Osteoblast (primary cell): ENCODE results near the gene TMOD3. TPM values are rescaled to one million over a fixed set of nuclear protein-coding genes. Genes with fewer than 3 reads are reported as not detected.

Source experiments
- DNase-seq: peaks from one replicate; pipeline ENCODE4 v3.0.0; 2011; ENCODE audit warnings: low spot score, mixed read lengths; ENCODE audit not compliant: insufficient read length; ENCODE audit errors: missing footprints
- H2AFZ ChIP-seq: 2 replicates; pipeline ENCODE4 v1.6.0; 2011; ENCODE audit warnings: mild to moderate bottlenecking, low read length
- H3K27ac ChIP-seq: 2 replicates; pipeline ENCODE4 v1.5.1; 2011; ENCODE audit warnings: mild to moderate bottlenecking, low read depth, low read length, moderate library complexity
- H3K27me3 ChIP-seq: 2 replicates; pipeline ENCODE4 v1.6.0; 2012; ENCODE audit warnings: mild to moderate bottlenecking, control low read depth, inconsistent platforms, low read length, moderate library complexity; ENCODE audit not compliant: insufficient read depth
- H3K36me3 ChIP-seq: 2 replicates; pipeline ENCODE4 v1.5.1; 2011; ENCODE audit warnings: mild to moderate bottlenecking, low read length, control low read depth, moderate library complexity; ENCODE audit not compliant: insufficient read depth
- H3K4me1 ChIP-seq: 2 replicates; pipeline ENCODE4 v1.5.1; 2011; ENCODE audit warnings: mild to moderate bottlenecking, low read length, control low read depth, moderate library complexity; ENCODE audit not compliant: insufficient read depth
- H3K4me2 ChIP-seq: 2 replicates; pipeline ENCODE4 v1.6.0; 2011; ENCODE audit warnings: mild to moderate bottlenecking, low read length; ENCODE audit not compliant: insufficient read depth
- H3K4me3 ChIP-seq: fragments of 200-600 bp; sonication (generic); 3 replicates; pipeline ENCODE4 v1.5.1; 2012; ENCODE audit warnings: mild to moderate bottlenecking, low read length, inconsistent platforms; ENCODE audit not compliant: insufficient read depth
- H3K79me2 ChIP-seq: 2 replicates; pipeline ENCODE4 v1.6.0; 2012; ENCODE audit warnings: mild to moderate bottlenecking, low read length, control low read depth, inconsistent platforms; ENCODE audit not compliant: insufficient read depth
- H3K9me3 ChIP-seq: 2 replicates; pipeline ENCODE4 v1.5.1; 2011; ENCODE audit warnings: low read depth, low read length, control low read depth
- H4K20me1 ChIP-seq: 2 replicates; pipeline ENCODE4 v1.6.0; 2012; ENCODE audit warnings: mild to moderate bottlenecking, low read length, control low read depth; ENCODE audit not compliant: insufficient read depth
- total RNA-seq: library from RNA; depleted of rRNA; stranded (reverse); fragments of >200 nt; gene quantifications from 2 replicates; pipeline ENCODE4 v1.2.3, GENCODE V29; 2012
- TF ChIP-seq, protein P1 (sequence below): IDR thresholded peaks from 2 replicates; pipeline ENCODE4 v1.5.1; 2011; ENCODE audit warnings: mild to moderate bottlenecking, low read depth, low read length, moderate library complexity; ENCODE audit errors: extremely low read depth

The TMOD3 gene
- total RNA-seq, 1 donor, result 44.5 TPM

- no peaks in the 10 kb centered on the region for H3K79me2 ChIP-seq
- no peaks in the 10 kb centered on the region for H3K4me1 ChIP-seq
- H3K4me2 ChIP-seq, result no peak overlapping the region
- H3K4me3 ChIP-seq, result no peak overlapping the region
- H3K27ac ChIP-seq, result no peak overlapping the region
- no peak overlapping the region for H2AFZ ChIP-seq
- H3K27me3 ChIP-seq, result no peaks in the 10 kb centered on the region
- no peaks in the 10 kb centered on the region for H3K36me3 ChIP-seq
- no peak for DNase-seq
- H4K20me1 ChIP-seq, result no peaks in the 10 kb centered on the region
- H3K9me3 ChIP-seq, result no peaks in the 10 kb centered on the region
- TF ChIP-seq, protein P1, sequence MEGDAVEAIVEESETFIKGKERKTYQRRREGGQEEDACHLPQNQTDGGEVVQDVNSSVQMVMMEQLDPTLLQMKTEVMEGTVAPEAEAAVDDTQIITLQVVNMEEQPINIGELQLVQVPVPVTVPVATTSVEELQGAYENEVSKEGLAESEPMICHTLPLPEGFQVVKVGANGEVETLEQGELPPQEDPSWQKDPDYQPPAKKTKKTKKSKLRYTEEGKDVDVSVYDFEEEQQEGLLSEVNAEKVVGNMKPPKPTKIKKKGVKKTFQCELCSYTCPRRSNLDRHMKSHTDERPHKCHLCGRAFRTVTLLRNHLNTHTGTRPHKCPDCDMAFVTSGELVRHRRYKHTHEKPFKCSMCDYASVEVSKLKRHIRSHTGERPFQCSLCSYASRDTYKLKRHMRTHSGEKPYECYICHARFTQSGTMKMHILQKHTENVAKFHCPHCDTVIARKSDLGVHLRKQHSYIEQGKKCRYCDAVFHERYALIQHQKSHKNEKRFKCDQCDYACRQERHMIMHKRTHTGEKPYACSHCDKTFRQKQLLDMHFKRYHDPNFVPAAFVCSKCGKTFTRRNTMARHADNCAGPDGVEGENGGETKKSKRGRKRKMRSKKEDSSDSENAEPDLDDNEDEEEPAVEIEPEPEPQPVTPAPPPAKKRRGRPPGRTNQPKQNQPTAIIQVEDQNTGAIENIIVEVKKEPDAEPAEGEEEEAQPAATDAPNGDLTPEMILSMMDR, result no peak
Measured at GRCh38 chr15:51803965-51804364, 25.5 kb upstream of the TMOD3 start.

DNA sequence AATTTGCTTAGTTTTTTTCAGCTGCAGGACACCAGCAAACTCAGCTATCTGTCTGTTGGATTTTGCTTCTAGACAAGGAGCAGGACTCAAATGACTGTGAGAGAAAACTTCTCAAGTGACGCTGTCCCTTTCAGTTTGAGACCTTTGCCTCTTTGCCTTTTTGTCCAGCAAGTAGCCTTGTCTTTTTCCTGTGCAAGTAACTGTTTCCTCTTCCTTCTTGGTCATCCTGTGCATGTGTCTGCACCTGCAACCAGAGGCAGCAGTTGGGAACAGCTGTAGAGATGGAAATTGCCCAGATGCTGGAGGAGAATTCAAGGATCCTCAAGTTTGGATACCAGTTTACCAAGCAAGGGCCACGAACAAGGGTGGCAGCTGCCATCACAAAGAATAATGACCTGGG, 23.3 kb upstream of the TMOD3 start:
- no peak overlapping the region for H3K27ac ChIP-seq
- H3K36me3 ChIP-seq, result no peaks in the 10 kb centered on the region
- no peaks in the 10 kb centered on the region for H3K79me2 ChIP-seq
- no peak overlapping the region for H3K4me2 ChIP-seq
- no peak overlapping the region for H2AFZ ChIP-seq
- H3K4me3 ChIP-seq, result no peak overlapping the region
- TF ChIP-seq, protein P1, result no peak
- H3K27me3 ChIP-seq, result no peaks in the 10 kb centered on the region
- no peaks in the 10 kb centered on the region for H4K20me1 ChIP-seq
- H3K9me3 ChIP-seq, result no peaks in the 10 kb centered on the region
- no peak for DNase-seq
- H3K4me1 ChIP-seq, result no peaks in the 10 kb centered on the region

DNA sequence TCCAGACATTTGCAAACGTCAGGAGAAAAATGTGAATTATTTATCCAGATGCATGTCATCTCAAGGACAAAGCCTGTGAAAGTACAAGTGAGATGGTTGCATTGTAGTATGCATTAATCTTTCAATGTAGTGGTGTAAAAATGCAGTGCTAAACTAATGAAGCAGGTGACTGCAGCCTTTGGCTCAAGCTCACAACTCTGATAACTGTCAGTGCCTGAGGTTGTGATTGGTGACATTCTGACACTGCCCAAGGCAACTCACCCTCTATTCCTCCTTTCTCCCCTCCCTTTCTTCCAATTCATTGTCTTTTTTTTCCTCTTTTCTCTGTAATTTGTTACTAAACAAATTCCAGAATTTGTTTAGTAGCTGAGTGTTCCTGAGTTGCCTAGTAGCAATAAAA, 20.0 kb upstream of the TMOD3 start:
- Histone ChIP-seq H3K4me3 (no peak overlapping the region), H4K20me1 (no peaks in the 10 kb centered on the region), H3K79me2 (no peaks in the 10 kb centered on the region), H3K9me3 (no peaks in the 10 kb centered on the region), H3K4me2 (no peak overlapping the region), H2AFZ (no peak overlapping the region), H3K36me3 (no peaks in the 10 kb centered on the region), H3K4me1 (no peaks in the 10 kb centered on the region), H3K27me3 (no peaks in the 10 kb centered on the region), H3K27ac (no peak overlapping the region)
- DNase-seq, result no peak
- TF ChIP-seq, protein P1, result no peak

GRCh38 chr15:51812598-51812997, 16.9 kb upstream of the TMOD3 start:
- H3K36me3 ChIP-seq, result no peaks in the 10 kb centered on the region
- TF ChIP-seq, protein P1, result no peak
- no peaks in the 10 kb centered on the region for H4K20me1 ChIP-seq
- no peak overlapping the region for H3K4me2 ChIP-seq
- H3K4me1 ChIP-seq, result no peaks in the 10 kb centered on the region
- no peaks in the 10 kb centered on the region for H3K9me3 ChIP-seq
- no peaks in the 10 kb centered on the region for H3K79me2 ChIP-seq
- no peak overlapping the region for H3K27ac ChIP-seq
- DNase-seq, result no peak
- no peak overlapping the region for H3K4me3 ChIP-seq
- no peak overlapping the region for H2AFZ ChIP-seq
- no peaks in the 10 kb centered on the region for H3K27me3 ChIP-seq
